ENCODE data around the gene RNF166. TPM values are rescaled to one million over a fixed set of nuclear protein-coding genes. Genes with fewer than 3 reads are reported as not detected.

Gene RNF166
- polyA plus RNA-seq, 1 donor from 2014 or later = 34.4 TPM

- Histone ChIP-seq H3K4me3 (ENCODE audit: low read length) (no peak overlapping the region), H4K20me1 (ENCODE audit: insufficient read depth) (no peaks in the 10 kb centered on the region), H3K27ac (ENCODE audit: low read length) (no peak overlapping the region), H3K27me3 (ENCODE audit: insufficient read depth, low read depth, low read length) (no peaks in the 10 kb centered on the region), H3K9me2 (ENCODE audit: insufficient read depth, low read length) (no peaks in the 10 kb centered on the region), H3K9me3 (ENCODE audit: low read length) (no peaks in the 10 kb centered on the region), H3K4me2 (ENCODE audit: low read length) (no peak overlapping the region), H3F3A (ENCODE audit: insufficient read depth, low read length, poor library complexity, severe bottlenecking) (no peaks in the 10 kb centered on the region), H3K36me3 (ENCODE audit: insufficient read depth, low read length) (no peaks in the 10 kb centered on the region), H2AFZ (ENCODE audit: low read depth, low read length) (no peak overlapping the region), H3K9ac (ENCODE audit: low read length) (no peak overlapping the region), H3K79me2 (replicated peaks; ENCODE audit: insufficient read depth, low read length) (no peaks in the 10 kb centered on the region)
- TF ChIP-seq RAD21 (conservative IDR thresholded peaks at IDR 0.05) (no peak), CTCF (IDR thresholded peaks at IDR 0.05; ENCODE audit: poor library complexity, severe bottlenecking) (no peak), TAF1 (IDR thresholded peaks at IDR 0.05; ENCODE audit: low read depth) (no peak), MXI1 (conservative IDR thresholded peaks at IDR 0.05; ENCODE audit: poor library complexity, severe bottlenecking) (no peak), POLR2AphosphoS5 (IDR thresholded peaks at IDR 0.05) (no peak), SMC3 (conservative IDR thresholded peaks at IDR 0.05; ENCODE audit: poor library complexity) (no peak), EZH2 (IDR thresholded peaks at IDR 0.05; ENCODE audit: borderline replicate concordance, insufficient read depth, low read length, poor library complexity, severe bottlenecking) (no peak)
Measured at GRCh38 chr16:88750854-88751253, 44.6 kb upstream of the RNF166 start.

GRCh38 chr16:88749358-88749757, 43.1 kb upstream of the RNF166 start:
- TF ChIP-seq CTCF (IDR thresholded peaks at IDR 0.05; ENCODE audit: poor library complexity, severe bottlenecking) (no peak), REST (IDR thresholded peaks at IDR 0.05; ENCODE audit: borderline replicate concordance) (no peak), MXI1 (conservative IDR thresholded peaks at IDR 0.05; ENCODE audit: poor library complexity, severe bottlenecking) (no peak), TAF1 (IDR thresholded peaks at IDR 0.05; ENCODE audit: low read depth) (no peak), RAD21 (conservative IDR thresholded peaks at IDR 0.05) (no peak), EP300 (conservative IDR thresholded peaks at IDR 0.05; ENCODE audit: poor library complexity, severe bottlenecking) (no peak), SMC3 (conservative IDR thresholded peaks at IDR 0.05; ENCODE audit: poor library complexity) (no peak), POLR2AphosphoS5 (IDR thresholded peaks at IDR 0.05) (no peak), EZH2 (IDR thresholded peaks at IDR 0.05; ENCODE audit: borderline replicate concordance, insufficient read depth, low read length, poor library complexity, severe bottlenecking) (no peak)
- Histone ChIP-seq H3K27me3 (ENCODE audit: insufficient read depth, low read depth, low read length) (no peaks in the 10 kb centered on the region), H3K79me2 (replicated peaks; ENCODE audit: insufficient read depth, low read length) (no peaks in the 10 kb centered on the region), H3K9me2 (ENCODE audit: insufficient read depth, low read length) (no peaks in the 10 kb centered on the region), H3K27ac (ENCODE audit: low read length) (no peak overlapping the region), H3K9ac (ENCODE audit: low read length) (no peak overlapping the region), H3K9me3 (ENCODE audit: low read length) (no peaks in the 10 kb centered on the region), H3K4me2 (ENCODE audit: low read length) (no peak overlapping the region), H2AFZ (ENCODE audit: low read depth, low read length) (no peak overlapping the region), H3F3A (ENCODE audit: insufficient read depth, low read length, poor library complexity, severe bottlenecking) (no peaks in the 10 kb centered on the region), H3K4me3 (ENCODE audit: low read length) (no peak overlapping the region), H3K36me3 (ENCODE audit: insufficient read depth, low read length) (no peaks in the 10 kb centered on the region), H4K20me1 (ENCODE audit: insufficient read depth) (no peaks in the 10 kb centered on the region)

Data from neural cell (in vitro differentiated cells).